BE2C (cell line): Measurements from ENCODE around the gene NGLY1.

Experiments
- DNase-seq: peaks from one replicate; pipeline ENCODE4 v3.0.0-alpha.2; 2020
- H3K27me3 ChIP-seq: fragments of 250-450 bp; sonication (Bioruptor Pico); 2 replicates; pipeline ENCODE4 v1.5.1; 2020; ENCODE audit warnings: mild to moderate bottlenecking
- H3K36me3 ChIP-seq: fragments of 250-450 bp; sonication (Bioruptor Pico); 2 replicates; pipeline ENCODE4 v1.5.1; 2020; ENCODE audit warnings: mild to moderate bottlenecking
- H3K4me1 ChIP-seq: fragments of 250-450 bp; sonication (Bioruptor Pico); 2 replicates; pipeline ENCODE4 v1.5.1; 2020
- H3K4me3 ChIP-seq: 2 replicates; pipeline ENCODE4 v1.5.1; 2011; ENCODE audit warnings: low read depth, low read length
- H3K9me3 ChIP-seq: fragments of 250-450 bp; sonication (Bioruptor Pico); 2 replicates; pipeline ENCODE4 v1.5.1; 2020
- CTCF ChIP-seq: IDR thresholded peaks from 2 replicates; pipeline ENCODE4 v1.5.1; 2012; ENCODE audit warnings: mild to moderate bottlenecking, low read depth, low read length

The NGLY1 gene

DNA sequence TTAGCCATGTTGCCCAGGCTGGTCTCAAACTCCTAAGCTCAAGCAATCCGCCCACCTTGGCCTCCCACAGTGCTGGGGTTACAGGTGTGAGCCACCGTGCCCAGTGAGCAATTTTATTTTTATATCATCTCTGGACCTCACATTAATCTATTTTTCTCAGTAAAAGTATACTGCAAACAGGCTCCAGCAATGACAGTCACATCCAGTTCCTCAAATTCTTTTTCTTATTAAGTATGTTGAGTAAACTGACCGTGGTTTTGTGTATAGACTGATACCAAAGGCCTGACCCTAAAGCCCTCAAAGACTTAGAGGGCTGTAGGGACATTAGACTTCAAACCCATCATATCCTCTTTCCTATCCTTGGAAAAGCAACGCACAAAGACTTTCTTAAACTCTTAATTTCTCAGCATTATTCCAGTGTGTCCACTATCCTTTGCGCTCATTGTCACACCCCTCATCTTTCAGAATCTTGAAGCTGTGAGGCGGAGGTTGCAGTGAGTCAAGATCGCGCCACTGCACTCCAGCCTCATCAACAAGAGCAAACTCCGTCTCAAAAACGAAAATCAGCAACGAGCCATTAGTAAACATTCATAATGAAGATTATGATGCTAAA, 2.0 kb downstream of the NGLY1 start:
- no peak for DNase-seq
- H3K27me3 ChIP-seq = no peaks in the 10 kb centered on the region
- TF ChIP-seq CTCF = no peak
- H3K9me3 ChIP-seq = no peaks in the 10 kb centered on the region
- no peak overlapping the region for H3K4me3 ChIP-seq
- no peaks in the 10 kb centered on the region for H3K36me3 ChIP-seq
- no peaks in the 10 kb centered on the region for H3K4me1 ChIP-seq

- TF ChIP-seq CTCF = no peak
- Histone ChIP-seq H3K4me1 (no peaks in the 10 kb centered on the region), H3K4me3 (no peak overlapping the region), H3K9me3 (no peaks in the 10 kb centered on the region), H3K36me3 (no peaks in the 10 kb centered on the region), H3K27me3 (no peaks in the 10 kb centered on the region)
- no peak for DNase-seq
These were observed 2.6 kb downstream of the NGLY1 start for GRCh38 chr3:25780618-25781017.

DNA sequence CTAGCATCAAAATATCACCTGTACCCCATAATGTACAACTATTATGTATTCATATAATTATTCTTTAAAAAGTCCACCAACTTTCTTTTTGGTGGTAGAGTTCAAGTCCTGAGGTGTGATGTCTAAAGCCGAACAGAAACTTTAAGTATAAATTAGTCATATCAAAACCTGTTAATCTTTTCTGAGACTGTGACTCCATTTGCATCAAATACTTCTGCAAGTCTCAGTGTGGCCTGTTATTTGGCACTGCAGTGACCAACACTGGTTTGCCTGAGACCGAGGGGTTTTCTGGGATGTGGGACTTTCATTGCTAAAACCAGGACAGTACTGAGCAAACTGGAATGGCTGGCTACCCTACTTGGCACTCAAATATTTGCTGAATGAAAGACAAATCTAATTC, 7.3 kb downstream of the NGLY1 start:
- Histone ChIP-seq H3K4me1 (no peaks in the 10 kb centered on the region), H3K36me3 (no peaks in the 10 kb centered on the region), H3K27me3 (no peaks in the 10 kb centered on the region), H3K9me3 (no peaks in the 10 kb centered on the region), H3K4me3 (no peak overlapping the region)
- no peak for DNase-seq
- TF ChIP-seq CTCF = no peak

GRCh38 chr3:25768851-25769250, 14.4 kb downstream of the NGLY1 start:
- no peak for DNase-seq
- Histone ChIP-seq H3K4me1 (no peaks in the 10 kb centered on the region), H3K27me3 (no peaks in the 10 kb centered on the region), H3K36me3 (no peaks in the 10 kb centered on the region), H3K4me3 (no peak overlapping the region), H3K9me3 (no peaks in the 10 kb centered on the region)
- no peak for TF ChIP-seq CTCF

DNA sequence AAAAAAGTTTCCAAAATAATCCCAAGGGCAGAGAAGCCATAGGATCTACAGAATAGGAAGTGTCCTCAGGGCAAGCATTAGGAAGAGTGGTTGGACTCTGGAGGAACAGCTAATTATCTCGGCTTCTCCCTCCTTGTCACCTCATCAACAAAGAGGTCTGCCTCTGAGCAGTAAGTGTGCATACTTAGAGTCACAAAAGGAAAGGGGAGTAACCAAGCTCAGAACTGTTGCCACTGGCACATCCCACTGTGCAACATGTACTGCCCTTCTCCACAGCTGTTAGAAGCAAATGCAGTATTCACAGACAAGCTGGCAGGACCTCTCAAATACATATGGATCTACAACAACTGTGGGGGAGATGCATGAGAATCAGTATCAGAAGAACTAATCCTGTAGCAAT, 31.5 kb downstream of the NGLY1 start:
- DNase-seq = no peak
- Histone ChIP-seq H3K27me3 (no peaks in the 10 kb centered on the region), H3K36me3 (no peaks in the 10 kb centered on the region), H3K9me3 (no peaks in the 10 kb centered on the region), H3K4me3 (no peak overlapping the region), H3K4me1 (no peaks in the 10 kb centered on the region)
- no peak for TF ChIP-seq CTCF

- no peaks in the 10 kb centered on the region for H3K4me1 ChIP-seq
- no peak for DNase-seq
- no peaks in the 10 kb centered on the region for H3K9me3 ChIP-seq
- no peak for TF ChIP-seq CTCF
- no peaks in the 10 kb centered on the region for H3K27me3 ChIP-seq
- no peak overlapping the region for H3K4me3 ChIP-seq
- no peaks in the 10 kb centered on the region for H3K36me3 ChIP-seq
These were observed 32.2 kb downstream of the NGLY1 start for GRCh38 chr3:25751048-25751447.
